Fibroblast of skin of right biceps (primary cell): ENCODE measurements around the gene DGAT2.
"Not testable (repeated sequence)": the region's sequence is repeated elsewhere in the genome, so short reads cannot be mapped to it uniquely, and the experiment has no call there.

Source experiments
- DNase-seq: peaks from one replicate; pipeline ENCODE4 v3.0.0-alpha.2; 2013

Gene DGAT2

GRCh38 chr11:75768112-75768908 lies at the start of gene DGAT2:
Gene DGAT2, plus strand, starts transcription at chr11:75768778. Its CDS starts 214 bp downstream, at chr11:75768992.
- DNase-seq = peak; percentile 76

- DNase-seq = no peak
Observed at GRCh38 chr11:75719340-75720239, 49.0 kb upstream of the DGAT2 start.

GRCh38 chr11:75720639-75721038 lies 47.9 kb upstream of the DGAT2 start:
- no peak for DNase-seq

- DNase-seq = no peak
Observed at GRCh38 chr11:75721852-75722668, 46.5 kb upstream of the DGAT2 start.

GRCh38 chr11:75722669-75723042 lies 45.9 kb upstream of the DGAT2 start:
- no peak for DNase-seq

- no peak for DNase-seq
Observed at GRCh38 chr11:75725547-75726320, 42.8 kb upstream of the DGAT2 start.

- no peak for DNase-seq
Observed at GRCh38 chr11:75728992-75729391, 39.6 kb upstream of the DGAT2 start.

- no peak for DNase-seq
Observed at GRCh38 chr11:75731095-75731494, 37.5 kb upstream of the DGAT2 start.

- DNase-seq = no peak
Observed at GRCh38 chr11:75733071-75733430, 35.5 kb upstream of the DGAT2 start.

GRCh38 chr11:75733431-75734107 lies 35.0 kb upstream of the DGAT2 start:
- DNase-seq = no peak

- no peak for DNase-seq
Observed at GRCh38 chr11:75734491-75735180, 33.9 kb upstream of the DGAT2 start.

- no peak for DNase-seq
Observed at GRCh38 chr11:75735181-75735845, 33.3 kb upstream of the DGAT2 start.

GRCh38 chr11:75737314-75737713 lies 31.3 kb upstream of the DGAT2 start:
- DNase-seq = no peak

GRCh38 chr11:75740681-75741080 lies 27.9 kb upstream of the DGAT2 start:
- DNase-seq = no peak

GRCh38 chr11:75743159-75743558 lies 25.4 kb upstream of the DGAT2 start:
- DNase-seq = not testable (repeated sequence)

GRCh38 chr11:75743711-75744563 lies 24.6 kb upstream of the DGAT2 start:
- DNase-seq = no peak

- DNase-seq = no peak
Observed at GRCh38 chr11:75745807-75746206, 22.8 kb upstream of the DGAT2 start.

GRCh38 chr11:75748729-75749273 lies 19.8 kb upstream of the DGAT2 start:
- not testable (repeated sequence) for DNase-seq

- DNase-seq = not testable (repeated sequence)
Observed at GRCh38 chr11:75754933-75755332, 13.6 kb upstream of the DGAT2 start.
